ENCODE results near the gene MIOX. TPM values are rescaled to one million over a fixed set of nuclear protein-coding genes. Genes with fewer than 3 reads are reported as not detected.

MIOX gene
- total and polyA plus RNA-seq, 5 donors from 2014 or later, result not detected

- Histone ChIP-seq H3K4me1 (ENCODE audit: control insufficient read depth, insufficient read depth, low read length, poor library complexity, severe bottlenecking) (peaks cover 26% of the 10 kb centered on the region), H3K27me3 (ENCODE audit: control insufficient read depth, insufficient read depth, low read length) (no peaks in the 10 kb centered on the region), H3K9me3 (ENCODE audit: control insufficient read depth in 2 of 2, low read length in 2 of 2) (no peaks in the 10 kb centered on the region), H3K4me3 (ENCODE audit: low read depth, low read length) (no peak overlapping the region), H3K36me3 (ENCODE audit: control insufficient read depth, insufficient read depth, low read length) (no peaks in the 10 kb centered on the region), H3K27ac (ENCODE audit: insufficient read depth, low read length, poor library complexity, severe bottlenecking) (no peak overlapping the region)
- Mint-ChIP-seq H3K27me3 (peaks cover 21% of the 10 kb centered on the region), H3K4me3 (peak overlapping the region; percentile 59 to 86 (median 80)), H3K9me3 (no peaks in the 10 kb centered on the region), H3K27ac (peak overlapping the region in 1 of 3 donors; percentile 31), H3K36me3 (no peaks in the 10 kb centered on the region), H3K4me1 (peaks cover 0 to 18% (median 7%) of the 10 kb centered on the region in 4 donors)
- ATAC-seq (ENCODE audit: low read depth in 2 of 2), result no peak
- no peak for DNase-seq
Observed at GRCh38 chr22:50479721-50480120, 6.9 kb upstream of the MIOX start.

DNA sequence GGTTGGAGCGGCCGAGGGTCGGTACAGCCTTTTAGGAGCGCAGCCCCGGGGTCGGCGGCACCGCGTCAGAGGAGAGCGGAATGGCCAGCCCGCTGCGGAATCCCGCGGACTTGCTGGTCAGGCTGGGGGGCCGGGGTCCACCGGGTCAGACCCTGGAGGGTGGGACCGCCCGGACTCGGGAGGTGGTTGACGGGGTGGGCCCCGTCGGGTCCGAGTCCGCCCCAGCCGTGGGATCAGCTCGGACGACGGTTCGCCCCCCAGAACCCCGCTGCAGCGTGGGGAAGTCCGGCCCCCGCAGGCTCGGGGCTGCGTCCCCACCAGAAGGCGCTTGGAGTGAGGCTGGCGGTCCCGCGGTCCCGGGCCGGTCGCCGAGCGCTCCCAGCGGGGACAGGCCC lies 5.6 kb upstream of the MIOX start:
- Histone ChIP-seq H3K27ac (ENCODE audit: insufficient read depth, low read length, poor library complexity, severe bottlenecking) (no peak overlapping the region), H3K27me3 (ENCODE audit: control insufficient read depth, insufficient read depth, low read length) (no peaks in the 10 kb centered on the region), H3K36me3 (ENCODE audit: control insufficient read depth, insufficient read depth, low read length) (no peaks in the 10 kb centered on the region), H3K4me1 (ENCODE audit: control insufficient read depth, insufficient read depth, low read length, poor library complexity, severe bottlenecking) (peaks cover 19% of the 10 kb centered on the region), H3K9me3 (ENCODE audit: control insufficient read depth in 2 of 2, low read length in 2 of 2) (no peaks in the 10 kb centered on the region), H3K4me3 (ENCODE audit: low read depth, low read length) (no peak overlapping the region)
- H3K36me3 Mint-ChIP-seq, result no peaks in the 10 kb centered on the region
- peak overlapping the region in 1 of 3 donors; percentile 36 for H3K27ac Mint-ChIP-seq
- H3K4me1 Mint-ChIP-seq, result peaks cover 0 to 11% (median 4%) of the 10 kb centered on the region in 4 donors
- no peak for ATAC-seq (ENCODE audit: low read depth in 2 of 2)
- no peak for DNase-seq
- H3K4me3 Mint-ChIP-seq, result peak overlapping the region in 2 of 4 donors; percentile 79 to 80
- H3K9me3 Mint-ChIP-seq, result no peaks in the 10 kb centered on the region
- peaks cover 26% of the 10 kb centered on the region for H3K27me3 Mint-ChIP-seq

DNA sequence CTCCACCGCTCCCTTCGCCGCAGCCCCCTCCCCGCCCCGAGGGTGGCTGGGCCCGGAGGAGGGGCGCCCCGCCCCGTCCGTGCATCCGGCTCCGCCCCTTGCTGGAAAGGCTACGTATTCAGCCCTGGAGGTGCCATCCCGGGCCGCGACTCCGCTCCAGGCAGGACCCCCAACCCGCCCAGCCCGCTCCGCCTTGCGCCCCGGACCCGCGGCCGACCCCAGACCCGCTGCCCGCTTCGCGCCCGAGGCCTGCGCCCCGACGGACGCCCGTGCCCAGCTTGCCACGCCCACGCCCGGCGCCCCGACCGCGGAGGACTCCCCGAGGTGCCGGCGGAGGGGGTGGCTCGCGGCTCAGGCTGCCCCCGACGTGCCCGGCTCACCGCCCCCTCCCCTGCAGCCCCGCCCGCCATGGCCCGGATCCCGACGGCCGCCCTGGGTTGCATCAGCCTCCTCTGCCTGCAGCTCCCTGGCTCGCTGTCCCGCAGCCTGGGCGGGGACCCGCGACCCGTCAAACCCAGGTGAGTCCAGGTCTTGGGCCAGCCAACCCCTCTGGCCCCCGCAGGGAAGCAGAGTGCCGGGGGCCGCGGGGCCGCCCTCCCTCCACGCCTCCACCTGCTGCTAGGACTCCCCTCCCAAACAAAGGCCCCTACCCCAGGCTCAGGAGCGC lies 5.1 kb upstream of the MIOX start, which contains the start of gene ADM2:
TSS of gene ADM2 (plus strand) at position 104 of the 667 bp plus-strand sequence. CDS start at position 409, 305 bp downstream.
- Histone ChIP-seq H3K36me3 (ENCODE audit: control insufficient read depth, insufficient read depth, low read length) (no peaks in the 10 kb centered on the region), H3K27ac (ENCODE audit: insufficient read depth, low read length, poor library complexity, severe bottlenecking) (no peak within 1 kb of the TSS), H3K27me3 (ENCODE audit: control insufficient read depth, insufficient read depth, low read length) (no peaks in the 10 kb centered on the region), H3K9me3 (ENCODE audit: control insufficient read depth in 2 of 2, low read length in 2 of 2) (no peaks in the 10 kb centered on the region), H3K4me3 (ENCODE audit: low read depth, low read length) (no peak within 1 kb of the TSS), H3K4me1 (ENCODE audit: control insufficient read depth, insufficient read depth, low read length, poor library complexity, severe bottlenecking) (peaks cover 19% of the 10 kb centered on the region)
- peak; percentile 75 to 79 for ATAC-seq (ENCODE audit: low read depth in 2 of 2)
- H3K27me3 Mint-ChIP-seq, result peaks cover 31% of the 10 kb centered on the region
- no peaks in the 10 kb centered on the region for H3K36me3 Mint-ChIP-seq
- no peaks in the 10 kb centered on the region for H3K9me3 Mint-ChIP-seq
- H3K4me3 Mint-ChIP-seq, result peak within 1 kb of the TSS; percentile 79 to 86 (median 80)
- H3K4me1 Mint-ChIP-seq, result peaks cover 0 to 13% (median 4%) of the 10 kb centered on the region in 4 donors
- peak within 1 kb of the TSS in 2 of 3 donors; percentile 52 to 77 for H3K27ac Mint-ChIP-seq
- peak; percentile 47 to 64 (median 63) for DNase-seq

- Mint-ChIP-seq H3K27ac (no peak overlapping the region), H3K4me3 (peak overlapping the region in 3 of 4 donors; percentile 71 to 80 (median 78)), H3K9me3 (no peaks in the 10 kb centered on the region), H3K4me1 (peaks cover 0 to 13% (median 4%) of the 10 kb centered on the region in 4 donors), H3K36me3 (no peaks in the 10 kb centered on the region), H3K27me3 (peaks cover 31% of the 10 kb centered on the region)
- no peak overlapping the region for H3K4me3 ChIP-seq (ENCODE audit: low read depth, low read length)
- H3K4me1 ChIP-seq (ENCODE audit: control insufficient read depth, insufficient read depth, low read length, poor library complexity, severe bottlenecking), result peaks cover 19% of the 10 kb centered on the region
- no peak for ATAC-seq (ENCODE audit: low read depth in 2 of 2)
- no peak overlapping the region for H3K27ac ChIP-seq (ENCODE audit: insufficient read depth, low read length, poor library complexity, severe bottlenecking)
- H3K27me3 ChIP-seq (ENCODE audit: control insufficient read depth, insufficient read depth, low read length), result no peaks in the 10 kb centered on the region
- no peak for DNase-seq
- H3K9me3 ChIP-seq (ENCODE audit: control insufficient read depth in 2 of 2, low read length in 2 of 2), result no peaks in the 10 kb centered on the region
- H3K36me3 ChIP-seq (ENCODE audit: control insufficient read depth, insufficient read depth, low read length), result no peaks in the 10 kb centered on the region
Observed at GRCh38 chr22:50482107-50483074, 4.3 kb upstream of the MIOX start.

DNA sequence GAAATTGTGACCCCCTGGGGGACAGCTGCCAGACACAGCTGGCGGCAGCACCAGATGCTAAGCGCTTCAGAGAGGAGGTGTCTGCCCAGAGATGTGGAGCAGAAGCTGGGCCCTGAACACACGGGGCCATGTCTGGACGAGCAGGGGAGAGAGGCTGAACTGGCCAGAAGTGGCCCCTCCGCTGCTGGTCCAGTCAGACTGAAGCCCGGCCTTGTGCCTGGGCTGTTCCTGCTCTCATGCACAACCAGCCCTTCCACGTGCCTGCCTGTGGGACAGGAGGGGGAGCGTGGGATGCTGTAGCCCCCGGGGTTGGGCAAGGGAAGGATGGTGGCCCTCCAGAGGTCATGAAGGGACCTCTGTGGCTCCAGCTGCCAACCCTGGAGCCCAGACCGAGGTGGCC lies 3.6 kb upstream of the MIOX start:
- no peak overlapping the region for H3K27ac Mint-ChIP-seq
- H3K27me3 Mint-ChIP-seq, result peaks cover 31% of the 10 kb centered on the region
- no peaks in the 10 kb centered on the region for H3K36me3 ChIP-seq (ENCODE audit: control insufficient read depth, insufficient read depth, low read length)
- no peak for ATAC-seq (ENCODE audit: low read depth in 2 of 2)
- no peak overlapping the region for H3K4me3 ChIP-seq (ENCODE audit: low read depth, low read length)
- H3K9me3 ChIP-seq (ENCODE audit: control insufficient read depth in 2 of 2, low read length in 2 of 2), result no peaks in the 10 kb centered on the region
- H3K9me3 Mint-ChIP-seq, result no peaks in the 10 kb centered on the region
- H3K4me1 Mint-ChIP-seq, result peaks cover 0 to 13% (median 4%) of the 10 kb centered on the region in 4 donors
- no peak overlapping the region for H3K27ac ChIP-seq (ENCODE audit: insufficient read depth, low read length, poor library complexity, severe bottlenecking)
- H3K36me3 Mint-ChIP-seq, result no peaks in the 10 kb centered on the region
- DNase-seq, result no peak
- peak overlapping the region in 2 of 4 donors; percentile 46 to 60 for H3K4me3 Mint-ChIP-seq
- H3K27me3 ChIP-seq (ENCODE audit: control insufficient read depth, insufficient read depth, low read length), result no peaks in the 10 kb centered on the region
- peaks cover 19% of the 10 kb centered on the region for H3K4me1 ChIP-seq (ENCODE audit: control insufficient read depth, insufficient read depth, low read length, poor library complexity, severe bottlenecking)

- ATAC-seq (ENCODE audit: low read depth in 2 of 2), result no peak
- Mint-ChIP-seq H3K27ac (no peak overlapping the region), H3K4me1 (peaks cover 0 to 13% (median 4%) of the 10 kb centered on the region in 4 donors)
Observed at GRCh38 chr22:50483556-50483955, 3.1 kb upstream of the MIOX start.

DNA sequence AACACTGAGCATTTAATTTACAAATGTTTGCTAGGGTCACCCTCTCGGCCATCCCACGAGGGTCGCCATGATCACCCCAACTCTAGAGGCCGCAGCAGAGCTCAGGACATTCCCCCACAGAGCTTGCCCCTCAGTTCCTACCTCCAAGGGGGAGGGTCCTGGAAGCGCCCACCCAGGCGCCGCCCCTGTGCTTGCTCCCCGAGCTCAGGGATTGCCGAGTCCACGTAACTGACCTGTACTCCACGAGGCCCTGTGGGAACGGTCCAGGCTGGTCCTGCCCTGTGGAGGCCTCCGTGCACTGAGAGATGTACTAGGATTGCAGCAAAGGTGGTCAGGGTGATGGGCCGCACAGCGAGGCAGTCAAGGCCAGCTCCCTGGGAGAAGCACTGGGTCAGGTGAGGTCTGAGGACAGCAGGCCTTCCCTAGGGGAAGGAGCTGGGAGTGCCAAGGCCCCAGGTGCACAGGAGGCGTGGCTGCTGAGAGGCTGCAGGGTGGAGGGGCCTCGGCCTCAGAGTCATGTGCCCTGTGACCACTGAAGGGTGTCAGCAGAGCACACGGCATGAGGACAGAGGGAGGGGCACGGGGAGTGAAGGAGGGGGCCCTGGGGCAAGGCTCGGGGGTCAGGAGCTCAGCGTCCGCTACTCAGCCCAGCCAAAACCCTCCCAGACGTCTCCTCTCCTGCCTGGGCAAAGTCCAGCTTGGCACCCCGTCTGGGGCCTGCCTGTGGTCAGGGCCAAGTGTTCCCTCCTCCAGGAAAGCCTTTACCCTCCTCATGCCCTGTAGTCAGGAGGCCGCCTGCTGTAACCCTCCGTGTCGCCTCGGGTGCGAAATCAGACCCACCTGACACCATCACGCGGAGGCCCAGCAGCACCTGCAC lies 2.4 kb upstream of the MIOX start:
- H3K27ac ChIP-seq (ENCODE audit: insufficient read depth, low read length, poor library complexity, severe bottlenecking), result no peak overlapping the region
- ATAC-seq (ENCODE audit: low read depth in 2 of 2), result no peak
- H3K4me3 Mint-ChIP-seq, result peak overlapping the region in 1 of 4 donors; percentile 5

More at GRCh38 chr22:50483556-50483955, 3.1 kb upstream of the MIOX start:
- Mint-ChIP-seq H3K9me3 (no peaks in the 10 kb centered on the region), H3K4me3 (peak overlapping the region in 1 of 4 donors; percentile 5), H3K36me3 (no peaks in the 10 kb centered on the region), H3K27me3 (peaks cover 29% of the 10 kb centered on the region)
- H3K27me3 ChIP-seq (ENCODE audit: control insufficient read depth, insufficient read depth, low read length), result no peaks in the 10 kb centered on the region
- DNase-seq, result no peak
- H3K9me3 ChIP-seq (ENCODE audit: control insufficient read depth in 2 of 2, low read length in 2 of 2), result no peaks in the 10 kb centered on the region
- H3K4me1 ChIP-seq (ENCODE audit: control insufficient read depth, insufficient read depth, low read length, poor library complexity, severe bottlenecking), result peaks cover 19% of the 10 kb centered on the region
- H3K4me3 ChIP-seq (ENCODE audit: low read depth, low read length), result no peak overlapping the region
- H3K27ac ChIP-seq (ENCODE audit: insufficient read depth, low read length, poor library complexity, severe bottlenecking), result no peak overlapping the region
- H3K36me3 ChIP-seq (ENCODE audit: control insufficient read depth, insufficient read depth, low read length), result no peaks in the 10 kb centered on the region

More for the DNA sequence above, 2.4 kb upstream of the MIOX start:
- Mint-ChIP-seq H3K27me3 (peaks cover 24% of the 10 kb centered on the region), H3K36me3 (no peaks in the 10 kb centered on the region), H3K27ac (no peak overlapping the region), H3K4me1 (peaks cover 0 to 13% (median 4%) of the 10 kb centered on the region in 4 donors), H3K9me3 (no peaks in the 10 kb centered on the region)
- no peak for DNase-seq
- H3K36me3 ChIP-seq (ENCODE audit: control insufficient read depth, insufficient read depth, low read length), result no peaks in the 10 kb centered on the region
- H3K9me3 ChIP-seq (ENCODE audit: control insufficient read depth in 2 of 2, low read length in 2 of 2), result no peaks in the 10 kb centered on the region
- no peaks in the 10 kb centered on the region for H3K27me3 ChIP-seq (ENCODE audit: control insufficient read depth, insufficient read depth, low read length)
- peaks cover 19% of the 10 kb centered on the region for H3K4me1 ChIP-seq (ENCODE audit: control insufficient read depth, insufficient read depth, low read length, poor library complexity, severe bottlenecking)
- no peak overlapping the region for H3K4me3 ChIP-seq (ENCODE audit: low read depth, low read length)

Data from CD4-positive, CD25-positive, alpha-beta regulatory T cell (primary cell).